Hepatic stellate cell (primary cell): ENCODE results near the gene SYMPK.

Source experiments
- DNase-seq: peaks from one replicate; pipeline ENCODE4 v3.0.0; 2011; ENCODE audit warnings: low spot score

Gene SYMPK

GRCh38 chr19:45766869-45767346 is 96.0 kb downstream of the SYMPK start:
- peak; percentile 62 for DNase-seq

- DNase-seq, result no peak
These were observed 96.6 kb downstream of the SYMPK start for GRCh38 chr19:45766296-45766868.

GRCh38 chr19:45765702-45766295 is 97.1 kb downstream of the SYMPK start:
- DNase-seq, result no peak
